Measurements from ENCODE around the gene PLEKHG1.

PLEKHG1 gene

DNA sequence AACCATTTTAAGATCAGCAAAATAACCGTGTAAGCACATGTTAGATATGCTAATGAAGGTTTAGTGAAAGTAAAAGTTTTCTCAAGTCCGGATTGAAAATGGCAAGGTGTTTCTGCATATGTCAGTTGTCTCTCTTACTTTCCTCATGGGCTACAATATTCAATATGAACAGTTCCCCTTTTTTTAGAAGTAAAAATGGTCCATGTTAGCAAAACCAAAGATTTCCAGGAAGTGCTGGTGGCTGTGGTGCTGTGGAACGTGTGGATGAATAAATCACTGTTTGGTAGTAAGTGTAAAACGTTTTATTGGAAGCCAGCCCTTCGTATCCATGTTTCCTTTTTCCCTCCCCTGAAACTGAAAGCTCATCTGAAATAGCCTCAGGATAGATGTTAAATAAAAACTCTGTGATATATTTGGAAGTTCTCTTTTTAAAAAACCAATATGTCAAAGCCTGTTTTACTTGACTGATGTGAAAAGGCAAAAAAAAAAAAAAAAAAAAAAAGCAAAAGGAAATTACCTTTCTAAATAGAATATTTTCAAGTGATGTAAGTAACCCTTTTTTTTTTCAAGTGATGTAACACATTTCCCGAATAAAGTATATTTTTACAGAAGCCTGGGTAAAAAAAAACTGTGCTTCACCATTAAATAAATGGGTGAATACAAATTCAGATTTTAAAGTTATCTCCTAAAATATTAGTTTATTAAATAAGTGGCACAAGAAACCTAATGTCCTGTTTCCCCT lies 41.9 kb downstream of the PLEKHG1 start:
- no peak for DNase-seq

DNA sequence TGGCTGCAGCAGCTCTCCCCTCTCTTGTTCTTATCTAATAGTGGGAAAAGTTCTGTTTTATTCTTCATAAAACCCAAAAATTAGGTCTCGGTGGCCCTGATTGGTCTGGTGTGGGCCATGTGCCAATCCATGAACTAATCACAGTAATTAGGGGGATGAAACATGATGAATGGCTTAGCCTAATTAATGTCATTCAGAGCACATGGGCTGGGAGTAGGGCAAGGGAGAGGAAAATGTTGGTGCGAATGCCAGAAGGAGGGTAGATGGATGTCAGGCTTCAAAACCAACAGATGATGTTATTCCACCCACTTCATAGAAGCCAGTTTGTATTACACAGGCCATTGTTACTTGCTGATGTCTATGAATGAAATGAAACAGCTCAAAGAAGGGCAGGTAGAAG lies 46.5 kb downstream of the PLEKHG1 start:
- no peak for DNase-seq

DNA sequence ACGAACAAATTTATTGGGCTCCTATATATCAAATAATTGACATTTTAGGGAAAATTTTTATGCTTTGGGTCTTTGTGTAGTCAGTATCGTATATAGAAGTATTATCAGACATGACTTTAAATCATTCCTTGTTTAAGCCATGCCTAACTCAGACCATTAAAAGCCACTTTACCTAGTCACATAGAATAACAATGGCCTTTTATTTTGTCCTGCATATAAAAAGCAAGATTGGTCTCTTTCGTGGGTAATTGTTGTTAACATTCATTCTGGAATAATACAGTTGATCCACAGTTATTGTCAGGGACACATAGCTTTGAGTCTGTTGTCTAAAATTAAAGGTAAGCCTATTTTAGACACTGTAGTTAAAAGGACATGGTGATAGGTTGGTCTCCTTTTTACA lies 47.4 kb downstream of the PLEKHG1 start:
- no peak for DNase-seq

Data from COR-L47 (cell line).